ENCODE data around the gene RAPGEF1. TPM values are rescaled to one million over a fixed set of nuclear protein-coding genes. Genes with fewer than 3 reads are reported as not detected.

The RAPGEF1 gene
- total and polyA plus RNA-seq, 2 donors (not counting 3 experiments of a cell fraction or from before 2014, with no cell fraction given) = 50.0 to 124 TPM

- intact Hi-C loops (cut with micrococcal nuclease) = no loop called here
- Histone ChIP-seq H3K27me3 (ENCODE audit: control insufficient read depth in 2 of 2, insufficient read depth in 2 of 2, low read length in 2 of 2) (no peaks in the 10 kb centered on the region), H3K4me3 (replicated peaks in 1 of 3; ENCODE audit: insufficient read depth in 1 of 3, low read depth in 1 of 3, low read length in 3 of 3) (no peak overlapping the region), H3K36me3 (ENCODE audit: control insufficient read depth in 2 of 2, extremely low read depth in 1 of 2, insufficient read depth in 2 of 2, low read length in 2 of 2) (peaks cover 18 to 54% of the 10 kb centered on the region in 2 experiments), H4K20me1 (replicated peaks; ENCODE audit: control insufficient read depth, extremely low read depth, insufficient read depth, low read length) (no peaks in the 10 kb centered on the region), H3K4me2 (ENCODE audit: insufficient read depth, low read length) (no peak overlapping the region), H3K27ac (ENCODE audit: insufficient read depth, low read depth, low read length) (no peak overlapping the region), H3K4me1 (ENCODE audit: control insufficient read depth, extremely low read depth, insufficient read depth, low read length) (no peaks in the 10 kb centered on the region), H3K9me1 (replicated peaks; ENCODE audit: control insufficient read depth, extremely low read depth, insufficient read depth, low read length) (no peaks in the 10 kb centered on the region), H2AFZ (ENCODE audit: low read depth, low read length) (no peak overlapping the region), H3K9ac (replicated peaks; ENCODE audit: extremely low read depth, insufficient read depth, low read length) (no peak overlapping the region), H3K79me2 (ENCODE audit: control insufficient read depth, insufficient read depth, low read length) (no peaks in the 10 kb centered on the region), H3K9me3 (replicated peaks; ENCODE audit: control insufficient read depth, insufficient read depth, low read length) (no peaks in the 10 kb centered on the region)
- no peak for TF ChIP-seq POLR2A (IDR thresholded peaks at IDR 0.05; ENCODE audit: low read depth, low read length)
- no peak for TF ChIP-seq MYC (IDR thresholded peaks at IDR 0.05; ENCODE audit: low read depth, low read length)
- no peak for TF ChIP-seq FOS (IDR thresholded peaks at IDR 0.05; ENCODE audit: borderline replicate concordance, insufficient read depth, low read length)
- dilution Hi-C loops (cut with MboI; ENCODE audit: extremely low pct_ligation_motif_present, low sequenced_read_pairs) = no loop called here
- ChIA-PET CTCF (no interaction called here), POLR2A (no interaction called here)
- DNase-seq (ENCODE audit: low read depth, low spot score) (peak; percentile 50), FAIRE-seq (no peak)
- no TSS peak for BruUV-seq (replicated peaks)
These were observed 161.0 kb downstream of the RAPGEF1 start for GRCh38 chr9:131578731-131579504.

GRCh38 chr9:131578021-131578420 is 161.9 kb downstream of the RAPGEF1 start:
- no TSS peak for BruUV-seq (replicated peaks)
- Histone ChIP-seq H3K79me2 (ENCODE audit: control insufficient read depth, insufficient read depth, low read length) (no peaks in the 10 kb centered on the region), H3K27me3 (ENCODE audit: control insufficient read depth in 2 of 2, insufficient read depth in 2 of 2, low read length in 2 of 2) (no peaks in the 10 kb centered on the region), H4K20me1 (replicated peaks; ENCODE audit: control insufficient read depth, extremely low read depth, insufficient read depth, low read length) (no peaks in the 10 kb centered on the region), H3K36me3 (ENCODE audit: control insufficient read depth in 2 of 2, extremely low read depth in 1 of 2, insufficient read depth in 2 of 2, low read length in 2 of 2) (peaks cover 18 to 47% of the 10 kb centered on the region in 2 experiments), H3K4me3 (replicated peaks in 1 of 3; ENCODE audit: insufficient read depth in 1 of 3, low read depth in 1 of 3, low read length in 3 of 3) (no peak overlapping the region), H3K9ac (replicated peaks; ENCODE audit: extremely low read depth, insufficient read depth, low read length) (no peak overlapping the region), H3K27ac (ENCODE audit: insufficient read depth, low read depth, low read length) (no peak overlapping the region), H3K4me2 (ENCODE audit: insufficient read depth, low read length) (no peak overlapping the region), H3K9me1 (replicated peaks; ENCODE audit: control insufficient read depth, extremely low read depth, insufficient read depth, low read length) (no peaks in the 10 kb centered on the region), H3K4me1 (ENCODE audit: control insufficient read depth, extremely low read depth, insufficient read depth, low read length) (no peaks in the 10 kb centered on the region), H2AFZ (ENCODE audit: low read depth, low read length) (no peak overlapping the region), H3K9me3 (replicated peaks; ENCODE audit: control insufficient read depth, insufficient read depth, low read length) (no peaks in the 10 kb centered on the region)
- dilution Hi-C loops (cut with MboI; ENCODE audit: extremely low pct_ligation_motif_present, low sequenced_read_pairs) = no loop called here
- FAIRE-seq (no peak), DNase-seq (ENCODE audit: low read depth, low spot score) (no peak)
- intact Hi-C loops (cut with micrococcal nuclease) = no loop called here
- ChIA-PET CTCF (no interaction called here), POLR2A (no interaction called here)
- TF ChIP-seq MYC (IDR thresholded peaks at IDR 0.05; ENCODE audit: low read depth, low read length) (no peak), FOS (IDR thresholded peaks at IDR 0.05; ENCODE audit: borderline replicate concordance, insufficient read depth, low read length) (no peak), CTCF (IDR thresholded peaks at IDR 0.05; ENCODE audit: extremely low read depth in 1 of 2, insufficient read depth in 1 of 2, low read depth in 1 of 2, low read length in 2 of 2) (no peak), MAX (IDR thresholded peaks at IDR 0.05; ENCODE audit: insufficient read depth, insufficient read length) (no peak), POLR2AphosphoS5 (IDR thresholded peaks at IDR 0.05; ENCODE audit: insufficient read depth, low read depth, low read length) (no peak), POLR2A (IDR thresholded peaks at IDR 0.05; ENCODE audit: low read depth, low read length) (no peak), JUN (IDR thresholded peaks at IDR 0.05; ENCODE audit: borderline replicate concordance, insufficient read depth, insufficient read length, low read depth) (no peak), GATA2 (IDR thresholded peaks at IDR 0.05; ENCODE audit: insufficient read depth, insufficient read length, low read depth, low read length) (no peak)
